T47D (cell line): ENCODE measurements around the gene MBNL2.

Experiments
- DNase-seq, 2 experiments: peaks; one replicate each; pipeline versions ENCODE4 v3.0.0 to v3.0.0-alpha.2; 2011 to 2012; ENCODE audit warnings: low read depth in 1 of 2, low spot score in 1 of 2
- JUND ChIP-seq: IDR thresholded peaks from 2 replicates; pipeline ENCODE4 v1.6.1; 2012; ENCODE audit warnings: low read depth
- in situ Hi-C: cut with HindIII; loops from 2 replicates; pipeline ENCODE4 v1.10.0; 2016; ENCODE audit warnings: low sequenced_read_pairs, low pct_unique_long_range_greater_than_20kb

MBNL2 gene

DNA sequence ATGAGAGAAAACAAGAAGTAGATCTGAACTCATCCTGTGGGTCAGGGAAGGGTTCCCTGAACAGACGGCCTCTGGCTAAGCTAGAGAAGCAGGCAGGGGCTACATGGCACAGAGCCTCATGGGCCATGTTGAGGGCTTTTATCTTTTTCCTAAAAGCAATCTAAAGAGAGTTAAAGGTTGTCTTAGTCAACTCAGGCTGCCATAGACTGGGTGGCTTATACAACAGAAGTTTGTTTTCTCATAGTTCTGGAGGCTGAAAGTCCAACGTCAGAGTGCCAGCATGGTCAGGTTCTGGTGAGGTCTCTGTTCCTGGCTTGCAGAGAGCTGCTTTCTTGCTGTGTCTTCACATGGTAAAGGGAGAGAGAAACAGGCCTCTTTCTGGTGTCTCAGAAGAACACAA is 2.9 kb upstream of the MBNL2 start:
- no peak for TF ChIP-seq JUND
- no peak for DNase-seq
- in situ Hi-C loops, result no loop called here

DNA sequence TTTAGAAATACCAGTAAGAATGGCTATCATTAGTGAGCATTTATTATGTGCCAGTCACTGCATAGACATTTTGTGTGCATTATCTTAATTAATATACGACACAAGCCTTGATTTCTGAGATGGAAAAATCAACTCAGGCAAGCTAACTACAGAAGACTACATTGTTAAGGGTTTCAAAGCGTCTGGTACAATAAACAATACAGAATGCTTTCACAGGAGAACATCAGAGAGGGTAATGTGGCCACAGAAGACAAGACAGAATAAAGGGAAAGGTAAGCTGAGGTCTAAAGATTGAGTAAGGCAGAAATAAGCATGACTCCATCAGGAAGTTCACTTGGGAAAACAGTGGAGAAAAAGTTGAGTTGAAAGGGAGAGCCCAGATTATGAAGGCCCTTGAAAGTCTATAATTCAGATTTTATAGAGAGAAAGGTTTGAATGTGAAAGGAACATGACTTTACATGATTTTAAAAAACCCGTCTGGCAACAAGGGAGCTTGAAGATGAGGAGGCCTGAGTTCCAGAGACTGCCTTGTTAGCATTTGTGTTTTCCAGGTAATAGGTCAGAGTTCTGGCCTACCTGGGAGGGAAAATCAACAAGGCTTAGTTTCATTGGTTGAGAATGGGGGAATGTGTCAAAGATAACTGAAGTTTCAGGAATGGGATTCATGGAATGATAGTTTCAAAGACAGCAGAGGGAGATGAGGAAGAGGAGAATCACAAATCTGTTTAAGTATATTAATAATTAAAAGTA is 1.8 kb upstream of the MBNL2 start:
- in situ Hi-C loops, result no loop called here
- TF ChIP-seq JUND, result no peak
- DNase-seq, result no peak

DNA sequence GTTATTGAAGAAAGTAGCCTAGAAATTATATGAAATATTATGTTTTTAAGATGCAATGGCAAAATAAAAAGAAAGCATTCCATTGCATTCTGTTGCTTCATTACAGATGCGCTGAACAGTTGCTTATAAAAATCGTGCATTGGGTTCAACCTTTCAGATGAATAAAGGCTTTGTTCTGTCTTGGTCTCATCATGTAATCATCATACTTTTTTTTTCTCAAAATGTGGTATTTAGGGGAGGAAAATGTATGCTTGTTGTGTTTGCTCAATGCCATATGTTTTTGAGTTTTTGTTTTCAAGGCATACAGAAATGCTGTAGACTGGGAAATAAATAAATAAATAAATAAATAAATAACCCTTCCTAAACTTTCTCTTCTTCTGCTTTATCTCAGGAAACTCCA is 1.1 kb upstream of the MBNL2 start:
- in situ Hi-C loops, result no loop called here
- TF ChIP-seq JUND, result no peak
- DNase-seq, result no peak

DNA sequence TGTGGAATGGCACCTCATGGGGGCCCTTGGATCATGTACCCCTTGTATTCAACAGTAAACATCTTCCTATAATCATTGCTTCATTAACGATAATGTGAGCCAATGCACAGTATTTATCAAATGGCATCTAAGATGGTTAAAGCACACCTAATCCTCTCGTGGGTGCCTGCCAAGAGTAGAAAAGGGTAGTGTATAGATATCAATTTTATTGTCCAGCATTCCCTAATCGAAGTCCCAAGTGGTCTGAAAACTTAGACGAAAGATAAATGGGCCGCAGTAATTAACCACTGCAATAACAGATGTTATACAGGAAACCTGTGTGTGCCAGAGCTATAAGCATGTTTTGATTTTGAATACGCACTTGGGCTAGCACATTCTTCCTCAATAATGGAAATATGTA is 667 bp upstream of the MBNL2 start:
- no peak for DNase-seq
- TF ChIP-seq JUND, result no peak
- in situ Hi-C loops, result no loop called here

DNA sequence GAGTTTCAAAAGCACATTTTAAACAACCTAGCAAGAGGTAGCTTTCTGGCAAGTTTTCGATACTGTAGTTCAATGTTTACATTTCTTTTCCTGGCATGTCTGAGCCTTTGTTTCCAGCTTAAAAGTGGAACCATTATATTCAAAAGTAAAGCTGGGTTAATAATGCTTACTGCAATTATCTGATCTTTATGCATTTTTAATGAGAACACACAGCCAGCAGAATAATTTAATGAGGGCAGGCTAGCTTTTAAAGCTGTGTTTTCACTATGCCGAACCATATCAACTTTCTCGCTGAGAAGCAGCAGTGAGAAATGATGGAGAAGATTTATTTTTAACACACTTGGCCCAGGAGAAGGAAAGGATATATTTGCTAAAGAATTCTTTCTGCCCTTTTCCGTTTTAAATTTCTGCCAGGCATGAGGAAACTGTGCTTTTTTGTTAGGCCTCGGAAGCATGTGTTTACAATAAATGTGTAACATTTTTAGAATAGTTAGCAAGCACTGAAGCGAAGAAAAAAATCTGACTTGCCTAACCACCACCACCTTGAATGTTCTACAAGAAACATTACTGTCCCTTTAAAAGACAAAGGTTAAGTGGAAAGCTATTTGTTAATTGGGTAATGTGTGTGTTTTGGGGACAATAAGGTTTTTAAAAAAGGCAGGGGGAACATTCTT is 1.0 kb downstream of the MBNL2 start:
- no peak for TF ChIP-seq JUND
- in situ Hi-C loops, result no loop called here
- DNase-seq, result no peak

DNA sequence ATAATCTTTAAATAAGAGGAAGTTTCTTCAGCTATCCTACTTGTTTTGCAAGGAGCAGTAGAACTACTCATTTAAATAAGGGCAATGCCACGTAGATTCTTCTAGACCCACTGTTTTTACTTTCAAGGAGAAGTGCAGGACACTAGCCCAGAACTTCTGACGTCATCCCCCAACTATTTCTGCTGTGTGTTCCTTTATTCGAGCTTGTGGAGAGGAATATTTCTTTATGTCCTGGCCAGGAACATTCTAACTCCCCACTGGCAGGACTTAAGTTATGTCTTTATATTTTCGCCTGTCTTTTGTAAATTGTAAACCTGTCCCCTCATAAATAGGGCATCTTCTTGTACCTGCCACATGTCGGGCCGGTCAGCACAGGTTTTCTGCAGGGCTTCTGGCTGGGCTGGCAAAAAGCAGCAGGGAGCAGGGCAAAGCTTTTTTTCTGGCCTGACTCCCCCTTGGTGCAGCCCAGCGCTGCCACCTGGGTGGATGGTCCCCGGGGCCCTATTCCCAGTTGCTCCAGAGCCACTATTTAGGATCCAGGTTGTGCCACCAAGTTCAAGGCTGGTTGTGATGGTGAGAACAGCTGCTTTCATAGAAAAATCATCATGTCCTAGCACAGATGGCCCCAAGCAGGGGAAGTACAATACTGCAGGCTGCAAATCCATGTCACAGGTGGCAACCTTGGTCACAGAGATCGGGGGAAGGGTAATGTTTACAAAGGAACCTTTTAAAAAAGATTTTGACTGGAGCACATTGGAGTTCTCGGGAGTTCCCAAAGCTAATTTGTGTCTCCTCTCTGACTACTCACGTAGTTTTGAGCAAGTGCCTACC is 1.8 kb downstream of the MBNL2 start:
- DNase-seq, result peak in 1 of 2 experiments; percentile 72
- TF ChIP-seq JUND, result peak; percentile 81
- in situ Hi-C loops, result no loop called here

DNA sequence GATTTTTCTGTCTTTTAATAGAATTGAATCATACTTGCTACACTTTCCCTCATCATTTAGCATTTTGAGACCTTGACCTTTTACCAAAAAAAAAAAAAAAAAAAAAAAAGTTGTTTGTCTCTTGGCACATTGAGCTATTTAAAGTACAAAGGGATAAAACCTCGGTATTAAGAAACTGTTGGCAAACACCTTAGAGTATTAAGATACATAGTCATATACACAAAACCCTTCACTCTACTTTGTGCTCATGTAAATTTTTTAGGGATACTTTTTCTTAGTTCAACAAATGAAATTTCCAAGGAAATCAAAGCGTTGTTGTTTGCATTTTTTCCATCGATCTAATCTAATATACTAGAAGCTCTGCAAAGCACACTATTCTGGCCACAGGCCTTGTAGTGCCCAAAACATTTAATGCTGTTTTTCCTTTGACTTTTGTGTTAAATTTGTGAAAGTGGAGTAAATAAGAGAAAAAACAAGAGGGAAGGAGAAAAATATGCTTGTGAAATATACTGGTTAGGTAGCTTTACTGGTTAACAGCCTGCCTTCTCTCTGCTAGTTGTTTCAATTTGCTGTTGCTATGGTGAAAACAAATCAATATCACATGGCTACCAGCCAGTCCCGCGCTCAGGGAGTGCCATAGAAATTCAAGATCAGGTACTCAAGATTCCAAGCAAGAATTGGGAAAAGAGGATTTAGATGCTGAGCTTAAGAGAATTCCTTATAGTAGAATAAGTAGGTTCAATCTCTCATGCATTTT is 2.6 kb downstream of the MBNL2 start:
- in situ Hi-C loops, result no loop called here
- TF ChIP-seq JUND, result no peak
- DNase-seq, result peak in 1 of 2 experiments; percentile 54

DNA sequence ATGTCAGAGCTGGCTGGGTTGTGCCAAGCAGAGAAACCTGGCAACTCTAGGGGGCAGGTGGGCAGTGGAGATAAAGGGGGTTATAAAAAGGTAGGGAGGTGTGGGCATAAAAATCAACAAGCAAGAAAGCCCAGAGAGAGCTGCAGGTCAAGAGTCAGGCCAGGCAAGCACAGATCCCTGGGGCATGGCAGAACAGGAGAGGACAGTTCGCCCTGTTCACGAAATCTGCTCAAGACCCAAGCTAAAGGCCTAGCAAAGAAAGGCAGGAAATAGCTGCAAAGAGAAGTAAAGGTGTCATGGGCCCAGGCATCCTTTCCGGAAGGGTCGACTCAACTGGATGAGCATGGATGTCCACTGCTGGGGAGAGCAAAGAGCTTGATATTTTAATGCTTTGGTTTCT is 3.4 kb downstream of the MBNL2 start:
- no peak for TF ChIP-seq JUND
- no peak for DNase-seq
- in situ Hi-C loops, result no loop called here

DNA sequence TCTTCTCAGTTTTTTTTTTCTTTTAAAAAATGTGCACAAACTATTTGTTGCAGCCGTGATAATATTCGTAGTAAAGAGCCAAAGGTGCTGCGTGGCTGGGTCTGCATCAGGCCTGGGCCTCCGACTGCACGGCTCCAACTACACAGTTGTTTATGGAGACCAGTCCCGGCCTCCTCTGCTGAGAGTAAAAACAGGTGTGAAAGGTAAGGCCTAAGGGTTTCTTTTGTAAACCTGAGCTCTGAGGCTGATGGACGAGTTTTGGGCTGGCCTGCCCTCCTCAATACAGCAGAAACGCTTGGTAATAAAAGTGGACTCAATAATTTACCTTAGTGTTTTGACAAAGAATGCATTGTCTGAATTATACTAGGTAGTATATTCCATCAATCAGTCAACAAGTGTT is 3.9 kb downstream of the MBNL2 start:
- peak in 1 of 2 experiments; percentile 42 for DNase-seq
- in situ Hi-C loops, result no loop called here
- TF ChIP-seq JUND, result no peak

DNA sequence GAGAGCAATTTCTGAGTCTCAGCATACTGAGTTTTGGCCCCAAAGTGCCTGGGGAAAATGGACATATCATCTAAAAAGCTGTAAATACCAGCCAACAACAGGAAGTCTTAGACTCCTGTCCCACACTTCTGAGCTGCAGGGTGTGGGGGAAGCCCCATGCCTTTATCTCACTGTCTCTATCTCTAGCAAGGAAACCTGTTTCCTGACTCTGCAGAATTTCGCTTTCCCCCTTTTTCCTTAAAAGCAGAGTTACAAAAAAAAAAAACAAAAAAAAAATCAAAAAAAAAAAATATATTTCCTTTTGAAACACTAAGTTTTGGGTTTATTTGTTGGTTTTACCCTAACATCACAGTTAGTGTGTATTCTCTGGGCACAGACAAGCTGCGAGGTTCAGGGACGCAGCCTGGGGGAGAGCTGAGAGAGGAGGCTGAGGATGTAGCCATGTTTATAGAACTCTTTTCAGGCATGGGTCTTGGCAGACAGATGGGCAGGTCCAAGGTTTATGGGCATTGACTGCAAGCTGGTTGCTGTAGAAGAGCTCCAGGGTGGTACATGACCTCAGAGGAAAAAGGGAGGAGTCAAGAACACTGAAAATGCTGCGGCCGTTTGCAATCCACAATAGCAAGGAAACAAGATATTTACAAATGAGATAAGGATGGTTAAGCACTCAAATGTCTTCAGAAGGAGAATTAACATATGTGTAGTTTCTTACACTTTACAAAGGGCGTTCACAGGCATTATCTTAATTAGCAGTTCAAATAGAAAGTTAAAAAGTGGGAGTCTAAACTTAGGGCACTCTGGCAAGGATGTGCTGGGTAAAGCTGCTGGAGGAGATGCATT is 4.9 kb downstream of the MBNL2 start:
- in situ Hi-C loops, result no loop called here
- peak in 1 of 2 experiments; percentile 13 for DNase-seq
- no peak for TF ChIP-seq JUND

DNA sequence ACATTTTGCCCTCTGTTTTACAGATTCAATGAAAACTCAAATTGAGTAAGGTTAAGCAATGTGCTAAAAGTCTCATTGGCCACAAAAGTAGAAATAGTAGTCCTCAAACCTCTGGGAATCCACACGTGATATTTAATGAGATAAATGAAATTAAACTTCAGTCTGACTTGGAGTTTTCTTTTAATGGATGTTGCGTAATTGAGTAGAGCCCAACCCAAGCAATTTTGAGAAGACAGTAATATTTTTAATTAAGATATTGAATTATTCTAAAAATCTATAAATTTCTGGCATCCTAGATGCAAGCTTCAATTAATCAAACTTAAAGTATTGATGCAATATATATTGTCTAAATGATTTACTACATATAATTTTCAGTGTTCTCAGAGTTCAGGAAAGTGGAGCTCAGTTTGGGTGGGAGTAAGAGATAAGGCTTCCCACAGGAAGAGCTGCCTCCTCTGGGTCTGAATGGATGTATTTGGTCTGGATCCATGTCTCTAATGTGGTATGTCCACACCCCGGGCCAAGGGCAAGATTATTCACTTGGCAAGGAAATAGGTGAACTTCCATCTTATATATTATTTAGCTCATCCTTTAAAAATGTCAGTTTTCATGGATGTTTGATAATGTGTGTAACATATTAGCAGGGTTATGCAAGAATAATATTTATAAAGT is 6.9 kb downstream of the MBNL2 start:
- in situ Hi-C loops, result no loop called here
- DNase-seq, result no peak
- TF ChIP-seq JUND, result no peak

DNA sequence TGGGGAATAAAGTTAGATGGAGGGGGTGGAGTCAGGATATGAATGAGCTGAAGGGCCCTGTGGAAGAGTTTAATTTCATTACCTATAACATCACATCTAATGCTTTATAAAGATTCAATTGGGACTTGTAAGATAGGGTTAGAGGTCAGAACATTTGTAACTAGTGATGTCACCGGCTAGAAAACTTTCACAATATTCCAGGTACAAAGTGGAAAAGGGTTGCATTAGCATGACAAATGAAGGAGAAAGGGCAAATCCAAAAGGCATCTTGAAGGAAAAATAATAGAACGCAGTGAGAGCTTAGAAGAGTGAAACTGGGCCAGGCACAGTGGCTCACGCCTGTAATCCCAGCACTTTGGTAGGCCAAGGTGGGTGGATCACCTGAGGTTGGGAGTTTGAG is 7.6 kb downstream of the MBNL2 start:
- TF ChIP-seq JUND, result no peak
- no peak for DNase-seq
- in situ Hi-C loops, result no loop called here
